SU-DHL-6 (cell line): ENCODE data around the gene PPP6R2.

Source experiments
- CTCF ChIP-seq: fragments of 200-600 bp; sonication (generic); IDR thresholded peaks from one replicate; pipeline ENCODE4 v1.5.1; 2017; ENCODE audit warnings: antibody characterized with exemption, mild to moderate bottlenecking, low read length, moderate library complexity; ENCODE audit not compliant: insufficient read depth, poor library complexity, severe bottlenecking
- EZH2phosphoT487 ChIP-seq: fragments of 200-600 bp; sonication (generic), shearing (Covaris generic); conservative IDR thresholded peaks from 2 replicates; pipeline ENCODE4 v1.6.1; 2018; ENCODE audit warnings: mild to moderate bottlenecking, antibody characterized with exemption, low read length, moderate library complexity, mixed read lengths

GRCh38 chr22:50419116-50419515 is 76.0 kb downstream of the PPP6R2 start:
- TF ChIP-seq CTCF = no peak
- no peak for TF ChIP-seq EZH2phosphoT487
